Measurements from ENCODE around the gene LGR5.
"Not testable (repeated sequence)": the region's sequence is repeated elsewhere in the genome, so short reads cannot be mapped to it uniquely, and the experiment has no call there.

Gene LGR5

DNA sequence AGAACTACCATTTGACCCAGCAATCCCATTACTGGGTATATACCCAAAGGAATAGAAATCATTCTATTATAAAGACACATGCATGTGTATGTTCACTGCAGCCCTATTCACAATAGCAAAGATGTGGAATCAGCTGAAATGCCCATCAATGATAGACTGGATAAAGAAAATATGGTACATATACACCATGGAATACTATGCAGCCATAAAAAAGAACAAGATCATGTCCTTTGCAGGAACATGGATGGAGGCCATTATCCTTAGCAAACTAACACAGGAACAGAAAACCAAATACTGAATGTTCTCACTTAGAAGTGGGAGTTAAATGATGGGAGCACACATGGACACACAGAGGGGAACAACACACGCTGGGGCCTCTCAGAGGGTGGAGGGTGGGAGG is 116.2 kb downstream of the LGR5 start:
- not testable (repeated sequence) for DNase-seq

DNA sequence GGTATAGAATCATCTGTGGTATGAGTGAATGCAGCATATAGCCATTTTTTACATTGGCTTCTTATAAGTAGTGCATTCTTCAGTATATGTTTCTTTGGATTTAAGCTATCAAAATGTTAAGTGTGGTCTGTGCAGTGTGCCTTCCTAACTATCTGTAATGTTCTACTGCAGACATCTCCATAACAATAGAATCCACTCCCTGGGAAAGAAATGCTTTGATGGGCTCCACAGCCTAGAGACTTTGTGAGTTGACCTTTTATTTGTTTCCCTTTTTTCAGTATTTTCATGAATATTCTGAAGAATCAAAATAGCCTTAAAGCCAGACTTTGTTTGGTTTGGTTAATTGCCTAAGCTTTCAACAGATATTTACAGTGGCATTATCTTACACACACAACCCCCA is 116.8 kb downstream of the LGR5 start:
- DNase-seq, result no peak

DNA sequence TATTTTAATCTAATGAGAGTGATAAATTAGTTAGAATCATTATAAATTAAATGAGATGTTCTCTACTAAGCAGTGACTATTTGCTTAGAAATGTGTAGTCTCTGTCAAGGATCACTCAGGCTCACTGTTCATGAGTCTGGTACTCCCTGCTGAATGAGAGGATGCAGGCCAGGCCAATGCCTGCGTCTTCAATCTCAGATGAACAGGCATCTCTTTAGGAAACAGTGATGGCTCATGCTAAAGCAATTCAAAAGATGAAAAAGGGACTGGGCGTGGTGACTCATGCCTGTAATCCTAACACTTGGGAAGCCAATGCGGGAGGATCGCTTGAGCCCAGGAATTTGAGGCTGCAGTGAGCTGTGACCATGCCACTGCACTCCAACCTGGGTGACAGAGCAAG is 117.3 kb downstream of the LGR5 start:
- DNase-seq, result no peak

DNA sequence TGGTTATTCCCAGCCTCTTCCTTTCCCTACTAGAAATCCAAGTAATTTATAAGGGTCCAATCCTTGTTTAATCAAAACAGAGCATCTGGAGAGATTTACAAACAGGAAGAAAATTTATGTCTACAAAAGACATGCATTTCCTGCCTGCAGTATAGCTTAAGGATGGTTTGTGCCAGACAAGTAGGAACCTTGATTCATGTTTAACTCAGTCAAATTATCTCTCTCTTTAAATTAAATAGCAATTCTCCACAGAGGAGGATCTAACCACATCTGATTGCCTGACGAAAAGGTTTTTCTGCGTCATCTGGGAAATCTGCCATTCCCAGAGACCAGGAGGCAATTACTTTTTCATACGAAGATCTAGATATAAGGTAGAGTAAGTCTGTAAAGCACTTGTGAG is 118.8 kb downstream of the LGR5 start:
- no peak for DNase-seq

DNA sequence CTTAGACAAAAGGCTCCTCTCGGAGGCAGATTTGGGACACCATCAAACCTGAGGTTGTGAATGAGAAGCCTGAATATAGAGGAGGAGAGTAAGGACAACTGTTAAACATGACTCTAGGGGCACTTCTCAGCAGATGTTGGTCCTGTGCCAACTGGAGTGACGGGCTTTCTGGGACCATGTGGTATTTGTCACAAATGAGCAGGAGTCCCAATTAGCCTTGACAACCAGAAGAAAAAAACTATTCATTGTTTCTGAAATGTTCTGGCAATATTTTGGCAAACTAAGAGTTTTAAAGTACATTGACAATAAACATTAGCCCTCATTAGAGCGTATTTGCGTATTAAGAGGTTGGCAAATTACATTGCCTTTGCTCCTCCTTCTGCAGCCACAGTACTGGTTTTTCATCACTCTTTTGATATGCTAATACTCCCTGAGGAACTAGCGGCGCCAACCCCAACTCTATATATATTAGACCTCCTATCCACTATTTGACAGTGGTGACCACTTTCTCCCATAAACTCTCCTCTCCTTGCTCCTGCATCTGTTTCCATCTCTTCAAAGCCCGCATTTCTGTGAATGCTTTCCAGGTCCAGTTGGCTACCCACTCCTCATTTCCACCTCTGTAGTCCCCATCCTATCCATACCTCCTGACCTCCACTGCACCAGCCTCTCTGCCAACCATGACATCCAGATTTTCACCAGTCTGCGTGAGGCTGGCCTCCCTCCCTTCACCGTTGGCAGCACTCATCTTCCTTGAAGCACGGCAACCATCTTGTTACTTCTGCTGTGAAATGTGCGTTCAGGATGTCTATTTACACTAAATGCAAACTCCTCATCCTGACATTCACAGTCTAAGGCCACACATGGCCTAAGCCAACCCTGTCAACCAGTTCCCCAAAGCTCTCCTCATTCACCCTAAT is 123.3 kb downstream of the LGR5 start:
- DNase-seq, result peak; percentile 51

DNA sequence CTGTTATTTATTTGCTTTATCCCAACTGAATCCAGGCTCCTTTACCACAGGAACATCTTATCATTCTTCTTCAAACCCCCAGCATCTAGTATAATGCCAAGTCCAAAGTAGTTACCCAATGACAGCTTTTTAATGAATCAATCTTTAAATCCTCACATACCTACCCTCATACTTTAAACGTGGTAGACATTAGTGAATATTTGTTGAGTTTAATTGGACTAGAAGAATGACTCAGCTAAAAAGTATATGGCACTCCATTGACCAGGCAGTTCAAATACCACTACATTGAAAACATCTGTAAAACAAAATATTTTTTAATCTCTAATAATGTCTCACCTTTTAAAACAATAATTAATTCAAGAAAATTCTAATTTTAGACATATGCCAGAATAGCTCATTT is 125.9 kb downstream of the LGR5 start:
- no peak for DNase-seq

DNA sequence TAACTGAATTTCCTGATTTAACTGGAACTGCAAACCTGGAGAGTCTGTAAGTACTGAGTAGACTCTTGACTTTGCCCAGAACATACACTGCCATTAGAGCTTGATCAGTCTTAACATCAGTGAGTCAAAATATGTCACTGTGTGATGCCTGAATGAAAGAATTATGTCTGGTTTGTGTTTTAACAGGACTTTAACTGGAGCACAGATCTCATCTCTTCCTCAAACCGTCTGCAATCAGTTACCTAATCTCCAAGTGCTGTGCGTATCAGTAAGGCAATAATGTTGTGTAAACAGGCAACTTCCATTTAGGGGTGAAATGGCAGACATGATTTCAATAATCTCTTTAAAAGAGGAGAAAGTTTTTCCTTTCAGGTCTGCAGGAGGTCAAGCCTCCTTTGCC is 127.1 kb downstream of the LGR5 start:
- DNase-seq, result no peak

DNA sequence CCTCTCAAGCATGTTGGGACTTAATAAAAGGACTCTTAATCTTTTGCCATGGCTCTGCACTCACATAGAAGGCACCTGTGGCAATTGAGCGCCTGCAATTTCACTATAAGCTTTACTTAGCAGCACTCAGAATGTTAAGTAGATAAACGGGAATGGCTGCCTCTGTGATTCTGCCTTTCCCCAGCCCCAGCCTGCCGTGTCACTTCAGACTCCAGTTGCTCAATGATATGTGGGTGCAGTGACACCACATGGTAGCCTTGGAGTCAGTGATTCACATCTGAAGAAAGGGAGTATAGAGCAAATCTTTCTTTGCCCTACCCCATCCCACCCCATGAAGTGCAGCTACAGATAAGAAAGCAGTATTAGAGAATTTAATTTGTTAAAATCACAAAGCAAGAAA is 127.9 kb downstream of the LGR5 start:
- no peak for DNase-seq

DNA sequence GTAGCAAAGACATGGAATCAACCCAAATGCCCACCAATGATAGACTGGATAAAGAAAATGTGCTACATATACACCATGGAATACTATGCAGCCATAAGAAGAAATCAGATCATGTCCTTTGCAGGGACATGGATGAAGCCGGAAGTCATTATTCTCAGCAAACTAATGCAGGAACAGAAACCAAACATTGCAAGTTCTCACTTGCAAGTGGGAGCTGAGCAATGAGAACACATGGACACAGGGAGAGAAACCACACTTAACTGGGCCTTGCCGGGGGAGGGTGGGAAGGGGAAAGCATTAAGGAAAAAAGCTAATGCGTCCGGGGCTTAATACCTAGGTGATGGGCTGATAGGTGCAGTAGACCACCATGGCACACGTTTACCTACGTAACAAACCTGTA is 130.3 kb downstream of the LGR5 start:
- DNase-seq, result not testable (repeated sequence)

DNA sequence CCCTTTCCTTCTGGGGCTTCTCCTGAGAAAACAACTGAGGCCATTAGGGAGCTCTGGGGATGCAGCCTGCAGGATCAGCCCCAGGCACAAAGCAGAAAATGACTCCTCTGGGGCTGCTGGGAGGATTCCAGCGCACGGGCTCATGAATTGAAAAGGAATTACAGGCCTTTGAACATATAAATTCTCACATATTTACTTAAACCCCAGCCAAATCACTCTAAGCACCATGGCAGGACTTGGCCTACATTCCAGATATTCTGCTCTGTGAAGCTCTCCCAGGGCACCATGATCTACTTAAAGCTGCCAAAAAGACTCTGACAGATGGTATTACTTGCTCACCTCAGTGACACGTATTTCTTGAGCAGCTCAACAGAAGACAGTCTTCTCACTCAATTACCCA is 136.9 kb downstream of the LGR5 start:
- no peak for DNase-seq

DNA sequence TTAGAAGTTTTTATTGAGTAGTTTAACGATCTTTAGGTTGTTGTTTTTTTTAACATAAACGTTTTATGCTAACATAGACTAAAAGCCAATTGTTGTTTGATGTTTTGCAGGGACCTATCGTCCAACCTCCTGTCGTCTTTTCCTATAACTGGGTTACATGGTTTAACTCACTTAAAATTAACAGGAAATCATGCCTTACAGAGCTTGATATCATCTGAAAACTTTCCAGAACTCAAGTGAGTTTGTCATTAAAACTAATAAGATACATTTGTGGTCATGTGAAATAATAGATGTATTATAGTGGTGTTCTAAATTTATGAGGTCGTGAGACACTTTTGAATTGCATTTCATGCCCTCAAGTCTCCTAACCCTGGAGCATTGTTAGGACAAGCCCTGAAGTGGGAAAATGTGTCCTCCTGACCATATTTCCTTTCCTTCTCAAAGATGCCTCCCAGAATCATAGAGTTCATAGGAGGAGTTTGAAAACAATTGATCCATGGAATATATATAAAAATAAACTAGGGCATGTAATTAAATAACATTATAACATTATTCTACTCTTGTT is 139.2 kb downstream of the LGR5 start:
- no peak for DNase-seq

DNA sequence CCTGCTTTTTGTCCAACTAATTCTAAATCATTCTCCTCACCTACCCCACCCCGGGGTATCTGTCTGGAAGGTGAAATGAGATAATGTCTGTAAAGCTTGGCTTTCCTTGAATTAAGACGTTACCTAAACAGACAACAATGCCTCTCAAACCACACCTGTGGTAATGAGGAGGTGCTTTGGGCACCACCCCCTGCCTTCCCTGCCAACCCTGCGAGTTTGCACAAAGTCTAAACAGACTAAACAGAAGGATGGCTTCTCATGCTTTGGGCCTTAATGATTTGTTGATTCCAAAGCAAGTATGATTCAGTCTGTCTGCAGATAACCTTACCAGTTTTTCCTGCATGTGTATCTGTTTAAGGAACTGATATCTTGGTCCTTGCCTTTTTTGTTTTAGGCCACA is 141.6 kb downstream of the LGR5 start:
- DNase-seq, result no peak

DNA sequence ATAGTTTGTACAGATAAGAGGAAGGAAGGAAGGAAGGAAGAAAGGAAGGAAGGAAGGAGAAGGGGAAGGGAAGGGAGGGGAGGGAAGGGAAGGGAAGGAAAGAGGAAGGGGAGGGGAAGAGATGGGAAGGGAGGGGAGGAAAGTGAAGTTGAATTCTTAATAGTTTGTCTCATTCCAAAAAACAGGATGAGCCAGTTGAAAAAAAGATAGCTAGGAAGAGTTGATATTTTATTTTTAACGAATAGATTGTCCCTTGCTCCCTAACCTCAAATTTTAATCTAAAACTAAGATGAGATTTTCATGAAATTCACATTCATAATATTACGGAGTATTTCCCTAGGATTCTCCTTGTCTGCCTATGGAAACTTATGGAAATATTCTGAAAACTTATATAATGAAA is 143.3 kb downstream of the LGR5 start:
- no peak for DNase-seq

DNA sequence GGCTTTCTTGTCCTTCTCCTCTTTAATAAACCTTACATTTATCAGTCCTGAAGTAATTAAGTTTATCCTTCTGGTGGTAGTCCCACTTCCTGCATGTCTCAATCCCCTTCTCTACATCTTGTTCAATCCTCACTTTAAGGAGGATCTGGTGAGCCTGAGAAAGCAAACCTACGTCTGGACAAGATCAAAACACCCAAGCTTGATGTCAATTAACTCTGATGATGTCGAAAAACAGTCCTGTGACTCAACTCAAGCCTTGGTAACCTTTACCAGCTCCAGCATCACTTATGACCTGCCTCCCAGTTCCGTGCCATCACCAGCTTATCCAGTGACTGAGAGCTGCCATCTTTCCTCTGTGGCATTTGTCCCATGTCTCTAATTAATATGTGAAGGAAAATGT is 144.8 kb downstream of the LGR5 start:
- no peak for DNase-seq

DNA sequence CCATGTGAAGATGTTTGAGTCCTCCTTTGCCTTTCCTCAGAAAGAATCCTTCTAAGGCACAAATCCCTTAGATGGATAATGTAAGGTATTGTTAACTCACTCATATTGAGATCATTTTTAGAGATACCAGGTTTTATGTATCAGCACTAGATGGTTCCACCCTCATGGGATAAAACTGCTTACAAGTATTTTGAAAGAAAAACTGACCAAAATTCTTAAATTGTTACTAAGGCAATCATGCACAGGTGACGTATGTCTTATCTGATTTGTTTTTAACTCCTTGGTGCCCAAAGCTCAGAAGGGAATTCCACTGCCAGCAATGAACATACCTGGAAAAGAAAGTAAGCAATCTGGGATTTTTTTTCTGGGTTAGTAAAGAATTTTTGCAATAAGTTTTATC is 145.6 kb downstream of the LGR5 start:
- no peak for DNase-seq

DNA sequence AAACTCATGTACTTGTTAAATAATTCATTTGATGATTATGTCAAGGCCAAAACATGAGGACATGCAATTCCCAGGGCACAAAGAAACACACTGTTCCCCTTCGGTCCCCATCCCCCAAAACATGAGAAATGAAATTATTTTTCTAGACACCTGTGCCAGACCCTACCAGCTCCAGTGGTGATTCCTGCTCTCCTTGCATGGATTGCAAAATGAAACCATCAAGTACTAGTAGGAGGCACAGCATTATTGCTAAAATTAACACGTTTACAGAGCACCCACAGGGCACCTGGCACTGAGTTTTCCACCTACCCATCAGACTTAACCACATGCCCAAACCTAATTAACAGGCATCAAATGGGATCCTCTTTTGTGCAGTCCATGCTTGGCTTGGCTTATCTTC is 147.4 kb downstream of the LGR5 start:
- no peak for DNase-seq

DNA sequence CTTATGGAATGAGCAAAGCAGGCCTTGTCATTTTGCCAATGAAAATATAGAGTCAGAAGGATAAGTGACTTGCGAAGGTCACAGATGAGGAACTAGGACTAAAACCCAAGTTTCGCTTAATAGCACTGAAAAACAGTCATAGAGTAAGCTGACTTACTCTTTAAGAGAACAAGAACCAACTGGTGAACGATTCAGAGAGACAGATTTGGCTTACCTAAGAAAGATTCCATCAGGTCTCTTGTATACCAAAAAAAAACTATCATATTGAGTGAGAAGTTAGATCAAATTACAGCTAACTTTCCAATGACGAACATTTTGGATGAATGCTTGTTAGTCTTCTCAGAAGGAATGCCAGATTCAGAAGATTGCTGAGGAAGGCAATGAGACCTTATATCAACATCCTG is 149.9 kb downstream of the LGR5 start:
- DNase-seq, result no peak

DNA sequence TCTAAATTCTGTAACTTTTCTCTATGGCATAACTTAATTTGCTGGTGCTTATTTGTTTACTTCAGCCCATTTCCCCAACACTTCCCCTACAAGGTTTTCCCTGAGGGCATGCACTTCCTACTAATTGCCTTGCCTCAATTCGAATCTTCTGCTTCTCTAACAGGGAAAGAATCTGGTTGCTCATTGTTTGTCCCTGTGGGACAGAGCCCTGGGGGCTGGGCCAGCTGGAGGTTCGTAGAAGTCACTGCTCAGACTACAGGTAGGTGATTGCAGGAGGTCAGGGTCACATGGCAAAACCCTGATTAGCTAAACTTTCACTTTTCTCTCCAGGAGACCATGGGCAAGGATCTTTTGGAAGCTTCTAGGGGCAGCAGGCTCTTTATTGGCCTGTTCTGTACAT is 152.0 kb downstream of the LGR5 start:
- DNase-seq, result no peak

DNA sequence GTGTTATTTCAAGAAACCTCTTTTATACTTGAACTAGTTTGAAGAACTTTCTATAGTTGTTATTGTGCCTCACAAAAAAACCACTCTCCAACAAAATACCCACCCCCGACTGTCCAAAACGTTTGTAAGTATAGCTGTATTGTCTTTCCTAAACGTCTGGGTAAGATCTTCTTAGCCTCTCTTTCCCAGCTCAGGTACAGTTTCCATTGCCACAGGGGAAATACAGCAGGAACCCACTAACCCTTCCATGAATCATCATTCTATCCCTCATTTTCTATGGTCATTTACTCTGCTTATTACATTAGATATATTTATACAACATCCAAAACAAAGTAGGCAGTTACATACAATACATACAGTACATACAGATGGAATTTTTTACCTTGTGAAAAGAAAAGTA is 153.2 kb downstream of the LGR5 start:
- DNase-seq, result no peak

DNA sequence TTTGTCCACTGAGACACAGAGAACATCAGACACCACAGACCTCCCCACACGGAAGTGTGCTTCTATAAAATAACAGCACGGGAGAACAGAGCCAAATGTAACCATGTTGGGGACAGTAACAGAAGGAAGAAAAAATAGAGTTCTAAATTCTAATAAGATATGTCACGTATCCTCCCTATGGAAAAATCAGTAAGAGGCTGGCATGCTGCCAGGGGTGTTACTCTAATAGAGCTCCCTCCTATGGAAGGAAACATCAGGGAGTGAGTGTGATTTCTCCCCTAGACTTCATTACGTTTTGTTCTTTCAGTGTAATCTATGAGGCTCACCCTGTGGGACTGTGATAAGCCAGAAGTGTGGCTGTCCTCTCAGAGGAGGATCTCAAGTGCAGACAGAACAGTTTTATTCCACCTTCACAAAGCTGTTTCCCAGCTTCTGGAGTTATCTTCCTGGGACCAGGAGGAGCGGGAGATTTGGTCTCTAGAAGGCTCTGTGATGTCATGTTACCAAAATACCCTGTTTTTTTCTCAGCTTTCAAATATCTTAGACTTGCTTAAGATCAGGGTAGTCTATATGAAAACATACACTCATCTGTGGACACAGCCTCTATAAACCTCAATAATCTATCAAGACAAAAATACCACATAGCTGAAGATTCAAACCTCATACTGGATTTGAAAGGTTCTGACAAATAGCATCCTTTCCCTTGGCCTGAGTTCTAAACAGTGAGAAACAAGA is 154.8 kb downstream of the LGR5 start:
- no peak for DNase-seq

DNA sequence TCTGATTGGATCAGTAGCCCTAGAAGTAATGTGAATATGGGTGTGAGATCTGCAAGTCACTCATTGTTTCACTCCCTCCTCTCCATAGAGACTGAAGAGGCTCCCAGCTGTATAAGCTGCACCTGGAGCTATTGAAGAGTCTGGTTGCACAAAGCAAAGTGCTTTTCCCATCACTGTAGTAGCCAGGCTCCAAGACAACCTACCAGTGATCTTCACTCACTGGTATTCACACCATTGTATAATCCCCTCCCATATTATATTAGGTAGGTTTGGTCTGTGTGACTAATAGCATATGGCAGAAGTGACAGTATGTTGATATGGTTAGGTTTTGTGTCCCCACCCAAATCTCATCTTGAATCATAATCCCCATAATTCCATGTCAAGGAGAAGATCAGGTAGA is 159.6 kb downstream of the LGR5 start:
- DNase-seq, result no peak

DNA sequence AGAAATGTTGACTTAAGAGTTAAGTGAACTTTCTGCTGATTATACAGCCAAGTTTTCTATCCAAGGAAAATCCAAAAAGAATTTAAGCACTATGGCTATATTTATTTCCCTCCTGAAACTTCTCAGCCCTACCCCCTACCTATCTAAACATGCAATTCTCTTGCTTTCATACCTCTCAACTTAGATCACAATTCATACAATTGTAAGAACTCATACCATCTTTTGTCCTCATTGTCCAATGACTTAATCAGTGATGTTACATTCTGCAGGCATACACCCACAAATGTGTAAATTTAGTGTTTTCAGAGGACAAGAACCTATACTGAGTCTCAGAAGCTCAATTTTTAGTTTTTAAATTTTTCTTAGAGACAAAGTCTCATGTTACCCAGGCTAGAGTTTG is 161.9 kb downstream of the LGR5 start:
- DNase-seq, result no peak

DNA sequence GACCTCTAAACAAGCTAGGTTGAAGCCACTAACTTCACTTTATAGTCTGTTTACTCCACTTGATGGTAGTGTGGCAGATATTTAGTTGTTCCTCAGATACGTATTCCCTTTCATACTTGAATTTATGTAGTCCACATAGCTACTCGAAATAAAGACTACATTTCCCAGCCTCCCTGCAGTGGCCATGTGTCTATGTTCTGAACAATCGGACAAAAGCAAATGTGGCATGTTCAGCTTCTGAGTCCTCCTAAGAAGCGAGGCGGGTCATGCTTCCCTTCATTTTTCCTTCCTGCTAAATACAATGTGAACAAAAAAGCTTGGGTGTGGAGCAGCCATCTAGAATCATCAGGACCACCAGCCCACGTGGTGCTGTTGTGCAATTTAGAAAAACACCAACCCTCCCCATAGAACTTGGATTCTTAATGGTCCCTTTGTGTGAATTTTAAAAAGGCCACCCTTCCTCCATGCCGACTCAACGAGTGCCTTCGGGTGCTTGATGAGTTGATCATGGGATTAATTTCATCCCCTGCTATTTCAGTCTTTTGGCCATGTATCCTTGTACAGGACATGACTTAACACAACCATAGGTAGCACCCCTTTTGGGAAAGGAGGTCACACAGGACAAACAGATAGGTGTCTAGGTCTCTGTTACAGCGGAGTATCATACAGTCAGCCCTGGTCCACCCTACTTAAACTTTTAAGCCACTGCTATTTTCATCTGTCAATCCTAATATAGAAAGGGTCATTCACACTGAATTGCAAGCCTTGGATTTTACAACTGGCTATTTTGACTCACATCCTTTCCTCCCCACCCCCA is 163.4 kb downstream of the LGR5 start:
- no peak for DNase-seq
